Breast epithelium (tissue), 3 donors: ENCODE results near the gene SLC50A1.

Experiments
- CTCF ChIP-seq, 3 donors: fragments of 450-650 bp; IDR thresholded peaks; one replicate each; pipeline ENCODE4 v1.5.1; 2016 to 2017; ENCODE audit warnings: antibody characterized with exemption in 3 of 3, mild to moderate bottlenecking in 3 of 3, moderate library complexity in 3 of 3
- POLR2A ChIP-seq: fragments of 450-650 bp; IDR thresholded peaks from one replicate; pipeline ENCODE4 v1.6.1; 2016; ENCODE audit warnings: antibody characterized with exemption, mild to moderate bottlenecking, moderate library complexity

- no peak for TF ChIP-seq CTCF (IDR thresholded peaks at IDR 0.05)
- TF ChIP-seq POLR2A, result no peak
Observed at GRCh38 chr1:155122308-155122707, 13.3 kb upstream of the SLC50A1 start.
